K562 treated with DMSO at 1 percent for 4 hours (cell line): Measurements from ENCODE around the gene ZNF791. TPM values are rescaled to one million over a fixed set of nuclear protein-coding genes. Genes with fewer than 3 reads are reported as not detected.

Source experiments
- total RNA-seq: library from RNA; unstranded; fragments of 300-600 nt; gene quantifications from 2 replicates; pipeline ENCODE4 v1.2.3, GENCODE V29; 2022; ENCODE audit not compliant: insufficient read depth

The ZNF791 gene
- total RNA-seq: 4.7 and 5.7 TPM in 2 replicates

GRCh38 chr19:12610540-12611360 is at the start of gene ZNF791, which contains the start of gene ZNF490:
Gene ZNF791, plus strand, starts transcription at chr19:12610920. Its CDS starts 160 bp downstream, at chr19:12611080.
Gene ZNF490, minus strand, starts transcription at chr19:12610813. Its CDS starts 133 bp downstream, at chr19:12610680.

DNA sequence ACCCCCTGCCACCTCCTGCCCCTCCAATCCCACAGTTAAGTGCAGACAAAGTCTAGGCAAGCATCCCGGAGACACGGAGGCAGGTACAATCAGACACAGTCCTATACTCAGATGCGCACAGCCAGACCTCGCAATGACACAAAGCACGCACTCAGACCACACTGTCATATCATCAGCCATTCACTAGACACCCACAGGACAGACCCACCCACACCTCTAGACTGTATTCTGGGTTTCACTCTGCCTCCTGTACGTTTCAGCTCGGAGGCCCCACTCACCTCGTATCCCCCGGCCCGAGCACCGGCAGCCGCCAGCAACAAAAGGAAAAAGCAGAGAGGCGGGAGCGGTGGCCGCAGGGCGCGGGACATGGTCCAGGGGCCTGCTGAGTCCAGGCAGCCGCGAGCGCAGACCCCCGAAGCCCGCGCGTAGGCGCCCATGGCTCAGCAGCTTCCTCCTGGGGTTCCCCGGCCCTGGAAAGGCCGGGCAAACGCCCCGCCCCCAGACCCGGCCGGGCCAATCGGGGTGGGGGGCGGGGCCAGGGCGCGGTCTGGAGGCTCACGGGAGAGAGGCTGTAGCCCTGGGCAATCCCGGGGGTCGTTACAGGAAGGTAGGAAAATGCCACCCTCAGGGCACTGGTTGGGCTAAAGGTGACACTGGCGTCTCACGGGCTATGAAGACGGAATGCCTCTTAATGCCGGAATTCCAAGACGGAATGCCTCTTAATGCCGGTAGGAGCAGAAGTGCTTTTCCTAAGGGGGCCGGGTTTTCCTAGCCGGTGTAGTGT is 55.7 kb downstream of the ZNF791 start, which contains the start of the genes MAN2B1 and WDR83:
Gene MAN2B1, minus strand, starts transcription at position 478 of the 784 bp plus-strand sequence. Its CDS starts 41 bp downstream, at position 437.
Gene WDR83, plus strand, starts transcription at position 543 of the 784 bp plus-strand sequence. CDS start 2,984 bp downstream, outside the sequence.

GRCh38 chr19:12681074-12681987 is 70.6 kb downstream of the ZNF791 start, which contains the start of gene DHPS:
Gene DHPS, minus strand, starts transcription at chr19:12681880. Its CDS starts 114 bp downstream, at chr19:12681766.

Other genes starting within 250 kb of the ZNF791 start
- 1.0 and 1.5 TPM in 2 replicates for gene ZNF442, start 245.2 kb upstream of the ZNF791 start, total RNA-seq
- gene ZNF799, start 209.6 kb upstream of the ZNF791 start, total RNA-seq: 5.8 and 6.1 TPM in 2 replicates
- 1.1 and 1.9 TPM in 2 replicates for gene ZNF443, start 169.9 kb upstream of the ZNF791 start, total RNA-seq
- gene ZNF709, start 126.1 kb upstream of the ZNF791 start, total RNA-seq: 0.13 TPM in 1 of 2 replicates, not detected in the other
- gene ZNF564, start 59.4 kb upstream of the ZNF791 start, total RNA-seq: 2.7 and 3.2 TPM in 2 replicates
- 1.8 TPM in 2 replicates for gene ZNF490, start 107 bp upstream of the ZNF791 start, total RNA-seq
- gene MAN2B1, start 55.8 kb downstream of the ZNF791 start, total RNA-seq: 112 and 118 TPM in 2 replicates
- gene WDR83, start 55.9 kb downstream of the ZNF791 start, total RNA-seq: 13.2 and 16.5 TPM in 2 replicates
- 115 and 119 TPM in 2 replicates for gene DHPS, start 71.0 kb downstream of the ZNF791 start, total RNA-seq
- not detected in 2 replicates for gene GNG14, start 77.1 kb downstream of the ZNF791 start, total RNA-seq
- 9.8 and 12.8 TPM in 2 replicates for gene FBXW9, start 85.7 kb downstream of the ZNF791 start, total RNA-seq
- gene TNPO2, start 113.0 kb downstream of the ZNF791 start, total RNA-seq: 24.6 and 26.8 TPM in 2 replicates
- gene TRIR, start 123.8 kb downstream of the ZNF791 start, total RNA-seq: 429 and 468 TPM in 2 replicates
- 93.8 and 110 TPM in 2 replicates for gene GET3, start 126.6 kb downstream of the ZNF791 start, total RNA-seq
- gene BEST2, start 140.9 kb downstream of the ZNF791 start, total RNA-seq: not detected in 2 replicates
- gene HOOK2, start 164.6 kb downstream of the ZNF791 start, total RNA-seq: 14.4 and 15.7 TPM in 2 replicates
- gene JUNB, start 180.6 kb downstream of the ZNF791 start, total RNA-seq: 74.2 and 74.3 TPM in 2 replicates
- gene PRDX2, start 190.9 kb downstream of the ZNF791 start, total RNA-seq: 371 and 398 TPM in 2 replicates
- gene THSD8, start 191.1 kb downstream of the ZNF791 start, total RNA-seq: 2.4 TPM in 1 of 2 replicates, not detected in the other
- 55.9 and 64.5 TPM in 2 replicates for gene RNASEH2A, start 195.7 kb downstream of the ZNF791 start, total RNA-seq
- gene RTBDN, start 223.7 kb downstream of the ZNF791 start, total RNA-seq: not detected in 2 replicates
- 5.8 and 8.0 TPM in 2 replicates for gene MAST1, start 227.6 kb downstream of the ZNF791 start, total RNA-seq